HG02798 (cell line): ENCODE measurements around the gene NBDY.

Experiments used
- ATAC-seq: cut with Tn5 transposase; IDR thresholded peaks from one replicate; pipeline ENCODE4 v1.9.1; 2021; ENCODE audit warnings: mild to moderate bottlenecking; ENCODE audit not compliant: unreplicated experiment, poor library complexity

Gene NBDY

GRCh38 chrX:56783996-56784620, 55.1 kb downstream of the NBDY start:
- ATAC-seq: no peak

GRCh38 chrX:56784666-56785065, 55.6 kb downstream of the NBDY start:
- no peak for ATAC-seq

- no peak for ATAC-seq
Observed at GRCh38 chrX:56785442-56785841, 56.4 kb downstream of the NBDY start.

GRCh38 chrX:56786889-56787733, 58.1 kb downstream of the NBDY start:
- no peak for ATAC-seq

- no peak for ATAC-seq
Observed at GRCh38 chrX:56787734-56788152, 58.7 kb downstream of the NBDY start.

- no peak for ATAC-seq
Observed at GRCh38 chrX:56788229-56788628, 59.2 kb downstream of the NBDY start.

GRCh38 chrX:56788717-56789122, 59.7 kb downstream of the NBDY start:
- ATAC-seq: no peak

GRCh38 chrX:56789518-56790070, 60.6 kb downstream of the NBDY start:
- ATAC-seq: no peak

GRCh38 chrX:56790778-56791177, 61.7 kb downstream of the NBDY start:
- ATAC-seq: no peak

GRCh38 chrX:56791456-56791855, 62.4 kb downstream of the NBDY start:
- no peak for ATAC-seq

- peak; percentile 66 for ATAC-seq
Observed at GRCh38 chrX:56792270-56793111, 63.4 kb downstream of the NBDY start.

- no peak for ATAC-seq
Observed at GRCh38 chrX:56793112-56793430, 64.0 kb downstream of the NBDY start.

- no peak for ATAC-seq
Observed at GRCh38 chrX:56793521-56794320, 64.7 kb downstream of the NBDY start.

GRCh38 chrX:56794404-56795230, 65.6 kb downstream of the NBDY start:
- ATAC-seq: no peak

- no peak for ATAC-seq
Observed at GRCh38 chrX:56795309-56795868, 66.3 kb downstream of the NBDY start.

- ATAC-seq: no peak
Observed at GRCh38 chrX:56796641-56797395, 67.8 kb downstream of the NBDY start.

GRCh38 chrX:56797574-56798338, 68.7 kb downstream of the NBDY start:
- ATAC-seq: no peak
